H1 (cell line): ENCODE results near the gene PI4K2A. TPM values are rescaled to one million over a fixed set of nuclear protein-coding genes. Genes with fewer than 3 reads are reported as not detected.

Source experiments
- CTCF ChIA-PET: fragments of 300-600 bp; sonication (Branson Sonifier 250); formaldehyde crosslinking; loops from one replicate; lab custom pipeline; 2021; ENCODE audit not compliant: partially characterized antibody; lab: Charles Lee
- POLR2A ChIA-PET: fragments of 300-600 bp; sonication (Branson Sonifier 250); formaldehyde crosslinking; loops from one replicate; lab custom pipeline; 2021; ENCODE audit warnings: inconsistent platforms; ENCODE audit not compliant: partially characterized antibody; lab: Charles Lee
- DNase-seq, 2 experiments: peaks; one replicate each; pipeline versions ENCODE4 v3.0.0 to v3.0.0-alpha.2; 2010 to 2022; ENCODE audit warnings: low spot score in 2 of 2, low read depth in 1 of 2, mixed read lengths in 1 of 2
- FAIRE-seq: peaks from 2 replicates; lab custom pipeline; 2011; peaks lifted over from hg19 to GRCh38; lab: Jason Lieb, UNC
- H2AFZ ChIP-seq: 2 replicates; pipeline ENCODE4 v1.8.1; 2012; ENCODE audit warnings: low read length, inconsistent platforms
- H2AK5ac ChIP-seq: 2 replicates; pipeline ENCODE4 v1.6.1; 2013; ENCODE audit warnings: low read depth, low read length
- H2BK120ac ChIP-seq: replicated peaks from 2 replicates; pipeline ENCODE3; 2013; ENCODE audit warnings: low read depth, low read length, inconsistent platforms
- H2BK12ac ChIP-seq: 2 replicates; pipeline ENCODE4 v1.6.1; 2013; ENCODE audit warnings: low read depth, low read length
- H2BK15ac ChIP-seq: 2 replicates; pipeline ENCODE4 v1.6.1; 2013; ENCODE audit warnings: low read length
- H2BK20ac ChIP-seq: 2 replicates; pipeline ENCODE4 v1.6.1; 2013; ENCODE audit warnings: low read length
- H2BK5ac ChIP-seq: 2 replicates; pipeline ENCODE4 v1.6.1; 2013; ENCODE audit warnings: low read depth, low read length
- H3K14ac ChIP-seq: 2 replicates; pipeline ENCODE4 v1.6.1; 2013; ENCODE audit warnings: inconsistent platforms; ENCODE audit not compliant: insufficient read length
- H3K18ac ChIP-seq: 2 replicates; pipeline ENCODE4 v1.6.1; 2013; ENCODE audit warnings: low read length; ENCODE audit errors: extremely low read depth
- H3K23ac ChIP-seq: 2 replicates; pipeline ENCODE4 v1.6.1; 2013; ENCODE audit warnings: inconsistent platforms; ENCODE audit not compliant: insufficient read length
- H3K23me2 ChIP-seq: 2 replicates; pipeline ENCODE4 v1.6.1; 2013; ENCODE audit warnings: low read depth, low read length
- H3K27ac ChIP-seq: 2 replicates; pipeline ENCODE4 v1.6.1; 2011; ENCODE audit warnings: low read depth, low read length, inconsistent platforms
- H3K27me3 ChIP-seq, 4 experiments: replicated peaks in 1 of 4; 1 replicate in 1 of 4; 2 replicates in 3 of 4; pipeline versions ENCODE4 v1.6.1 to v1.8.1; 2011 to 2013; ENCODE audit warnings: low read length in 3 of 4, mild to moderate bottlenecking in 3 of 4, inconsistent platforms in 2 of 4, mixed read lengths in 2 of 4, moderate library complexity in 1 of 4; ENCODE audit not compliant: control insufficient read depth in 3 of 4, insufficient read depth in 3 of 4; ENCODE audit errors: extremely low read depth in 1 of 4
- H3K36me3 ChIP-seq, 4 experiments: 2 replicates each; pipeline versions ENCODE4 v1.6.1 to v1.8.1; 2011 to 2013; ENCODE audit warnings: mild to moderate bottlenecking in 4 of 4, low read length in 3 of 4, moderate library complexity in 2 of 4, control low read depth in 1 of 4, inconsistent platforms in 1 of 4; ENCODE audit not compliant: insufficient read depth in 4 of 4, control insufficient read depth in 2 of 4
- H3K4ac ChIP-seq: replicated peaks from 2 replicates; pipeline ENCODE3; 2013; ENCODE audit warnings: low read length, low read depth, mixed read lengths, inconsistent platforms; ENCODE audit not compliant: insufficient read length
- H3K4me1 ChIP-seq, 4 experiments: replicated peaks in 1 of 4; 1 replicate in 1 of 4; 2 replicates in 3 of 4; pipeline versions ENCODE4 v1.6.1 to v1.8.1; 2011 to 2013; ENCODE audit warnings: low read length in 3 of 4, inconsistent platforms in 2 of 4, mixed read lengths in 1 of 4; ENCODE audit not compliant: insufficient read depth in 4 of 4, control insufficient read depth in 3 of 4
- H3K4me2 ChIP-seq, 2 experiments: 2 replicates each; pipeline versions ENCODE4 v1.6.1 to v1.8.1; 2011 to 2013; ENCODE audit warnings: low read depth in 2 of 2, low read length in 2 of 2, control low read depth in 1 of 2, inconsistent platforms in 1 of 2, mild to moderate bottlenecking in 1 of 2; ENCODE audit not compliant: insufficient read depth in 1 of 2
- H3K4me3 ChIP-seq, 4 experiments: fragments of 200-600, 300-600 bp in 1 of 4; sonication (generic), shearing (Covaris generic), sonication (Bioruptor Twin) in 1 of 4; 2 replicates each; pipeline versions ENCODE4 v1.5.1 to v1.8.1; 2011 to 2016; ENCODE audit warnings: low read length in 4 of 4, low read depth in 3 of 4, control low read depth in 2 of 4, inconsistent platforms in 2 of 4, mild to moderate bottlenecking in 2 of 4, mixed read lengths in 1 of 4, moderate library complexity in 1 of 4; ENCODE audit not compliant: insufficient read depth in 2 of 4; ENCODE audit errors: extremely low read depth in 1 of 4
- H3K56ac ChIP-seq: replicated peaks from 2 replicates; pipeline ENCODE3; 2013; ENCODE audit warnings: low read depth, mild to moderate bottlenecking, mixed read lengths, low read length, inconsistent platforms; ENCODE audit not compliant: insufficient read length
- H3K79me1 ChIP-seq: 2 replicates; pipeline ENCODE4 v1.6.1; 2013; ENCODE audit warnings: low read depth, low read length, control low read depth
- H3K79me2 ChIP-seq, 2 experiments: 2 replicates each; pipeline versions ENCODE4 v1.6.1 to v1.8.1; 2012 to 2013; ENCODE audit warnings: low read length in 2 of 2, mild to moderate bottlenecking in 2 of 2, inconsistent platforms in 1 of 2; ENCODE audit not compliant: insufficient read depth in 2 of 2, control insufficient read depth in 1 of 2
- H3K9ac ChIP-seq, 4 experiments: replicated peaks in 1 of 4; 1 replicate in 1 of 4; 2 replicates in 3 of 4; pipeline versions ENCODE4 v1.6.1 to v1.8.1; 2011 to 2013; ENCODE audit warnings: low read depth in 3 of 4, low read length in 3 of 4, control low read depth in 2 of 4, mild to moderate bottlenecking in 2 of 4, moderate library complexity in 2 of 4, inconsistent platforms in 1 of 4; ENCODE audit errors: extremely low read depth in 1 of 4
- H3K9me3 ChIP-seq, 2 experiments: 2 replicates each; pipeline versions ENCODE4 v1.6.1 to v1.8.1; 2012 to 2013; ENCODE audit warnings: mild to moderate bottlenecking in 2 of 2, moderate library complexity in 2 of 2, control low read depth in 1 of 2, inconsistent platforms in 1 of 2, low read depth in 1 of 2, low read length in 1 of 2, mixed read lengths in 1 of 2; ENCODE audit not compliant: insufficient read depth in 2 of 2
- H4K20me1 ChIP-seq, 2 experiments: replicated peaks in 1 of 2; 2 replicates each; pipeline versions ENCODE3 to v1.8.1; 2011 to 2013; ENCODE audit warnings: inconsistent platforms in 2 of 2, low read length in 2 of 2, mild to moderate bottlenecking in 1 of 2; ENCODE audit not compliant: insufficient read depth in 2 of 2, control insufficient read depth in 1 of 2
- H4K5ac ChIP-seq: 2 replicates; pipeline ENCODE4 v1.6.1; 2013; ENCODE audit warnings: low read length, low read depth, mixed read lengths, inconsistent platforms; ENCODE audit not compliant: insufficient read length
- H4K8ac ChIP-seq: 2 replicates; pipeline ENCODE4 v1.8.0; 2013; ENCODE audit warnings: mild to moderate bottlenecking, moderate library complexity, low read length, inconsistent platforms; ENCODE audit not compliant: insufficient read depth; ENCODE audit errors: extremely low read depth
- H4K91ac ChIP-seq: replicated peaks from 2 replicates; pipeline ENCODE3; 2013; ENCODE audit warnings: low read length, mixed read lengths, inconsistent platforms; ENCODE audit not compliant: insufficient read length
- CBX5 ChIP-seq: fragments of 300-800, 300-1000 bp; sonication (generic); IDR thresholded peaks from 2 replicates; pipeline ENCODE4 v1.7.1; 2016; ENCODE audit warnings: antibody characterized with exemption, low read length, low read depth
- CBX8 ChIP-seq: fragments of 300-800, 300-1000 bp; sonication (generic); IDR thresholded peaks from 2 replicates; pipeline ENCODE4 v1.7.1; 2016; ENCODE audit warnings: low read depth, low read length, borderline replicate concordance
- JUN ChIP-seq: IDR thresholded peaks from 2 replicates; pipeline ENCODE4 v1.6.1; 2011; ENCODE audit warnings: low read depth, mild to moderate bottlenecking, improper control_type of control experiment, low read length
- KDM1A ChIP-seq: fragments of 200-600, 300-600 bp; sonication (generic); IDR thresholded peaks from 2 replicates; pipeline ENCODE4 v1.7.1; 2016; ENCODE audit warnings: mild to moderate bottlenecking, low read length, borderline replicate concordance
- KDM5A ChIP-seq: fragments of 200-600 bp; IDR thresholded peaks from 2 replicates; pipeline ENCODE4 v1.7.1; 2012; ENCODE audit warnings: mild to moderate bottlenecking, low read length, inconsistent platforms, mixed read lengths
- NANOG ChIP-seq: IDR thresholded peaks from 2 replicates; pipeline ENCODE4 v1.6.1; 2011; ENCODE audit warnings: low read length, low read depth, mild to moderate bottlenecking, inconsistent platforms; ENCODE audit not compliant: insufficient read depth, poor library complexity, severe bottlenecking
- POLR2A ChIP-seq, 2 experiments: IDR thresholded peaks; 1 replicate in 1 of 2; 2 replicates in 1 of 2; pipeline ENCODE4 v1.6.1; 2011; ENCODE audit warnings: low read depth in 2 of 2, low read length in 2 of 2, mild to moderate bottlenecking in 2 of 2; ENCODE audit errors: control extremely low read depth in 1 of 2
- POU5F1 ChIP-seq: IDR thresholded peaks from 2 replicates; pipeline ENCODE4 v1.6.1; 2011; ENCODE audit warnings: low read depth, mild to moderate bottlenecking, low read length, moderate library complexity
- RNF2 ChIP-seq: fragments of 200-900, 300-1000 bp; sonication (generic); IDR thresholded peaks from 2 replicates; pipeline ENCODE4 v1.7.1; 2016; ENCODE audit warnings: borderline replicate concordance, low read depth, mild to moderate bottlenecking, antibody characterized with exemption, low read length; ENCODE audit not compliant: poor library complexity, severe bottlenecking; ENCODE audit errors: missing control alignments
- SUZ12 ChIP-seq: fragments of 200-600 bp; sonication (generic); IDR thresholded peaks from 2 replicates; pipeline ENCODE4 v1.6.1; 2012; ENCODE audit warnings: mild to moderate bottlenecking, inconsistent platforms, low read length, moderate library complexity, mixed read lengths
- TAF7 ChIP-seq: optimal IDR thresholded peaks from 2 replicates; pipeline ENCODE3; 2011; ENCODE audit warnings: low read depth, mild to moderate bottlenecking, inconsistent platforms, low read length, moderate library complexity, borderline replicate concordance
- TBP ChIP-seq: IDR thresholded peaks from 2 replicates; pipeline ENCODE4 v1.6.1; 2011; ENCODE audit warnings: low read depth, low read length, improper control_type of control experiment
- YY1 ChIP-seq: IDR thresholded peaks from 2 replicates; pipeline ENCODE4 v1.6.1; 2011; ENCODE audit warnings: low read depth, mild to moderate bottlenecking, low read length
- whole genome bisulfite sequencing, 2 experiments: shearing (Covaris generic) in 1 of 2; methylation state at CpG; one replicate each; pipeline versions ENCODE4 v1.1.6 to v1.1.7; 2013 to 2015; ENCODE audit warnings: low lambda C conversion rate in 2 of 2, mixed read lengths in 2 of 2, inconsistent platforms in 1 of 2, low coverage in 1 of 2, missing lambda C conversion rate in 1 of 2; ENCODE audit not compliant: insufficient replicate concordance in 2 of 2, insufficient coverage in 1 of 2, insufficient read length in 1 of 2; ENCODE audit errors: extremely low coverage in 1 of 2, missing lambda C conversion rate in 1 of 2; 5-methylcytosine and 5-hydroxymethylcytosine counted together
- polyA plus RNA-seq, 7 experiments: library from polyadenylated mRNA; depleted of rRNA in 3 of 7; stranded (reverse) in 5 of 7; unstranded in 2 of 7; fragments of >200 nt in 5 of 7; fragments of 200-250 nt in 2 of 7; gene quantifications; 1 replicate in 5 of 7; 2 replicates in 1 of 7; 4 replicates in 1 of 7; pipeline versions ENCODE4 v1.2.1 to v1.2.3, GENCODE V29; 2011 to 2013; ENCODE audit warnings: missing spikeins in 2 of 7, mixed read lengths in 2 of 7
- total RNA-seq: library from RNA; stranded (reverse); fragmentation: NEBNext Ultra II Directional; extraction: Animal tissue kit (Norgen Biotek cat#: 25700); gene quantifications from 2 replicates; pipeline ENCODE4 v1.2.1, GENCODE V29; 2021
- TF ChIP-seq, protein P1 (sequence below): IDR thresholded peaks from 2 replicates; pipeline ENCODE4 v1.6.1; 2012; ENCODE audit warnings: inconsistent platforms

The PI4K2A gene
- total and polyA plus RNA-seq, 2 of the 8 experiments (the other 6 are each of a cell fraction or from before 2014, with no cell fraction given) = 20.7 to 21.9 TPM

DNA sequence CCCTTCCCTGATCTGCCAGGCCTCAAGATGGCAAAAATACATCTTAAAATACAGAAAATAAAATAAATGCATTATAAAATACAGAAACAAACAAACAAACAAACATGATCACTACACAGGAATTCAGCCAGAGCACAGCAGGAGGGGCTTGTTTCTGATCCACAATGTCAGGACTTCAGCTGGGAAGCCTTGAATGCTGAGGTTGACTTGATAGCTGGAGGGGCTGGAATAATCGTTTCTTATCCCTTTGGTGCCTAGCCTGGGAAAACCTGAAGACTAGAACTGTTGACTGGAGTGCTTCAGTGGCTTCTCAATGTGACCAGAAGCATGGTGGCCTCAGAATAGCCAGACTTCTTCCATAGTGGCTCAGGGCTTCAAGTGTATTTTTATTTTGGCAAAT lies 63.9 kb downstream of the PI4K2A start:
- Histone ChIP-seq H2AFZ (no peak overlapping the region), H4K5ac (no peak overlapping the region), H2BK12ac (no peak overlapping the region), H3K9me3 (no peaks in the 10 kb centered on the region), H3K36me3 (no peaks in the 10 kb centered on the region), H3K23ac (no peak overlapping the region), H2BK5ac (no peak overlapping the region), H2BK15ac (no peak overlapping the region), H3K4me3 (no peak overlapping the region), H3K79me2 (no peaks in the 10 kb centered on the region), H3K23me2 (no peaks in the 10 kb centered on the region), H3K56ac (no peak overlapping the region), H2BK120ac (no peak overlapping the region), H4K91ac (no peak overlapping the region), H3K27me3 (no peaks in the 10 kb centered on the region), H3K4me1 (peaks cover 0 to 4% (median 0%) of the 10 kb centered on the region in 4 experiments; a peak in 3 of 7 replicates), H3K18ac (no peak overlapping the region), H2BK20ac (no peak overlapping the region), H3K4me2 (no peak overlapping the region), H4K8ac (no peak overlapping the region), H3K14ac (no peak overlapping the region), H4K20me1 (no peaks in the 10 kb centered on the region), H3K79me1 (no peaks in the 10 kb centered on the region), H3K4ac (no peak overlapping the region), H2AK5ac (no peak overlapping the region), H3K27ac (no peak overlapping the region), H3K9ac (no peak overlapping the region)
- POLR2A ChIA-PET = interaction anchor here (1.4 kb wide), 1 partner anchor 17 kb away, joined by 5 read pairs; the partner anchor contains the start of gene AVPI1
- TF ChIP-seq KDM1A (no peak), JUN (no peak), SUZ12 (no peak), TBP (no peak), POLR2A (IDR thresholded peaks at IDR 0.05; ENCODE audit: control extremely low read depth in 1 of 2, low read depth in 2 of 2, low read length in 2 of 2) (no peak), RNF2 (no peak), TAF7 (no peak), CBX5 (no peak), POU5F1 (no peak), KDM5A (no peak), NANOG (no peak), YY1 (no peak), CBX8 (no peak)
- TF ChIP-seq, protein P1, sequence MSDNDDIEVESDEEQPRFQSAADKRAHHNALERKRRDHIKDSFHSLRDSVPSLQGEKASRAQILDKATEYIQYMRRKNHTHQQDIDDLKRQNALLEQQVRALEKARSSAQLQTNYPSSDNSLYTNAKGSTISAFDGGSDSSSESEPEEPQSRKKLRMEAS = no peak
- FAIRE-seq (no peak), DNase-seq (no peak)
- 75% methylated on average over 1 of the region's 1 CpG; no CpG with 5 or more reads in 1 of the 2 experiments for WGBS, 2 experiments
- CTCF ChIA-PET = interaction anchor here (0.8 to 20.9 kb wide), 9 partner anchors 12 to 166 kb away, joined by 3 to 773 read pairs (median 6); partner anchors contain the start of genes AVPI1, MARVELD1 and ZFYVE27
